Stomach (tissue), 9 donors: ENCODE data around the gene TSHZ2. TPM values are rescaled to one million over a fixed set of nuclear protein-coding genes. Genes with fewer than 3 reads are reported as not detected.
"Not testable (repeated sequence)": the region's sequence is repeated elsewhere in the genome, so short reads cannot be mapped to it uniquely, and the experiment has no call there.

Experiments
- DNase-seq, 2 donors: peaks; one replicate each; pipeline versions ENCODE4 v3.0.0 to v3.0.0-alpha.2; 2013 to 2019
- H3K27ac ChIP-seq, 5 donors: fragments of 200-600 bp in 4 of 5; sonication (generic) in 4 of 5; one replicate each; pipeline ENCODE4 v1.5.1; 2013 to 2019; ENCODE audit warnings: mild to moderate bottlenecking in 1 of 5, moderate library complexity in 1 of 5
- H3K27me3 ChIP-seq, 3 donors: fragments of 200-600 bp; sonication (generic); one replicate each; pipeline ENCODE4 v1.5.1; 2017 to 2019; ENCODE audit warnings: mixed run types in 1 of 3
- H3K36me3 ChIP-seq, 4 donors: fragments of 200-600 bp; sonication (generic); 1 replicate in 3 of 4; 2 replicates in 1 of 4; pipeline ENCODE4 v1.5.1; 2016 to 2019
- H3K4me1 ChIP-seq, 4 donors: fragments of 200-600 bp; sonication (generic); one replicate each; pipeline ENCODE4 v1.5.1; 2016 to 2019
- H3K4me3 ChIP-seq, 4 donors: fragments of 200-600 bp; sonication (generic) in 3 of 4; one replicate each; pipeline ENCODE4 v1.5.1; 2016 to 2019; ENCODE audit warnings: mild to moderate bottlenecking in 1 of 4
- H3K9me3 ChIP-seq, 4 donors: fragments of 200-600 bp; sonication (generic); one replicate each; pipeline ENCODE4 v1.5.1; 2016 to 2019
- EP300 ChIP-seq: sonication (generic); formaldehyde crosslinking; IDR thresholded peaks from one replicate; pipeline ENCODE4 v1.6.1; 2017; ENCODE audit warnings: antibody characterized with exemption
- POLR2A ChIP-seq, 4 donors: fragments of 450-650 bp; IDR thresholded peaks; one replicate each; pipeline ENCODE4 v1.6.1; 2016; ENCODE audit warnings: antibody characterized with exemption in 4 of 4, control low read depth in 2 of 4, mild to moderate bottlenecking in 1 of 4, moderate library complexity in 1 of 4
- POLR2AphosphoS5 ChIP-seq, 3 donors: sonication (generic); formaldehyde crosslinking; IDR thresholded peaks; one replicate each; pipeline ENCODE4 v1.6.1; 2016; ENCODE audit warnings: antibody characterized with exemption in 3 of 3
- WGBS, 5 donors: extraction: QIAGEN DNeasy Blood & Tissue Kit in 3 of 5; methylation state at CpG; one replicate each; pipeline versions ENCODE4 v1.1.5 to v1.1.7; 2013 to 2018; 5-methylcytosine and 5-hydroxymethylcytosine counted together
- intact Hi-C: fragments of 100-400 bp; cut with DNase I; formaldehyde crosslinking; loops from one replicate; pipeline ENCODE4 v1.15.1; 2023; ENCODE audit warnings: low total_unique reads
- polyA plus RNA-seq, 3 donors: library from polyadenylated mRNA; stranded (reverse); fragments of 200-250 nt; gene quantifications; one replicate each; pipeline ENCODE4 v1.2.3, GENCODE V29; 2013
- total RNA-seq, 5 donors: library from RNA; depleted of rRNA; stranded (reverse); fragments of >200 nt; gene quantifications; one replicate each; pipeline versions ENCODE4 v1.1.0 to v1.2.3, GENCODE V29; 2014 to 2016
- TF ChIP-seq, protein P1 (sequence below), 7 experiments: fragments of 450-650 bp in 4 of 7; fragments of 200-600 bp in 3 of 7; sonication (generic) in 3 of 7; IDR thresholded peaks; one replicate each; pipeline ENCODE4 v1.5.1; 2016 to 2019; ENCODE audit warnings: antibody characterized with exemption in 7 of 7, control low read depth in 2 of 7, mild to moderate bottlenecking in 1 of 7
- donor health status: healthy with polysubstance abuse.
- donor health status: Bipolar disorder and iron deficiency.
- donor health status: healthy.

Gene TSHZ2
- total and polyA plus RNA-seq, 8 donors: 2.9 to 20.5 (median 5.8) TPM

DNA sequence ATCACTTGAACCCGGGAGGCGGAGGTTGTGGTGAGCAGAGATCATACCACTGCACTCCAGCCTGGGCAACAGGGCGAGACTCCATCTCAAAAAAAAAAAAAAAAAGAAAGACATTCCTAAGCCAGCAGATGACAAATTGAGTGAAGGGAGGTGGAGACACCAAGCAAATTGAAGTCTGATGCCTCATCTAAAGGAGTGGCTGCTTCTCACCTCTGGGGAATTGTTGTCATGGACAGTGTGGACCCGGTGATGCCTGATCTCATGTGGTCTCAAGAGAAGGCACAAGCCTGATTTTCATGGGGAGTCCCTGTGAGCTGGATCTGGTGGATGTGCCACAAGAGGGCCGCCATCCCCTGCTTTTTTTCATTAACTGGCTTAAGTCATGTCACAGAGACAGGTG is 349.4 kb downstream of the TSHZ2 start:
- no peak overlapping the region for H3K4me3 ChIP-seq
- no peaks in the 10 kb centered on the region for H3K9me3 ChIP-seq
- H3K36me3 ChIP-seq: no peaks in the 10 kb centered on the region
- H3K27me3 ChIP-seq: no peaks in the 10 kb centered on the region
- DNase-seq: no peak
- TF ChIP-seq, protein P1, sequence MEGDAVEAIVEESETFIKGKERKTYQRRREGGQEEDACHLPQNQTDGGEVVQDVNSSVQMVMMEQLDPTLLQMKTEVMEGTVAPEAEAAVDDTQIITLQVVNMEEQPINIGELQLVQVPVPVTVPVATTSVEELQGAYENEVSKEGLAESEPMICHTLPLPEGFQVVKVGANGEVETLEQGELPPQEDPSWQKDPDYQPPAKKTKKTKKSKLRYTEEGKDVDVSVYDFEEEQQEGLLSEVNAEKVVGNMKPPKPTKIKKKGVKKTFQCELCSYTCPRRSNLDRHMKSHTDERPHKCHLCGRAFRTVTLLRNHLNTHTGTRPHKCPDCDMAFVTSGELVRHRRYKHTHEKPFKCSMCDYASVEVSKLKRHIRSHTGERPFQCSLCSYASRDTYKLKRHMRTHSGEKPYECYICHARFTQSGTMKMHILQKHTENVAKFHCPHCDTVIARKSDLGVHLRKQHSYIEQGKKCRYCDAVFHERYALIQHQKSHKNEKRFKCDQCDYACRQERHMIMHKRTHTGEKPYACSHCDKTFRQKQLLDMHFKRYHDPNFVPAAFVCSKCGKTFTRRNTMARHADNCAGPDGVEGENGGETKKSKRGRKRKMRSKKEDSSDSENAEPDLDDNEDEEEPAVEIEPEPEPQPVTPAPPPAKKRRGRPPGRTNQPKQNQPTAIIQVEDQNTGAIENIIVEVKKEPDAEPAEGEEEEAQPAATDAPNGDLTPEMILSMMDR (IDR thresholded peaks at IDR 0.05): no peak
- TF ChIP-seq POLR2A (IDR thresholded peaks at IDR 0.05): no peak
- TF ChIP-seq EP300: no peak
- TF ChIP-seq POLR2AphosphoS5 (IDR thresholded peaks at IDR 0.05): no peak
- H3K4me1 ChIP-seq: peaks cover 0 to 3% (median 0%) of the 10 kb centered on the region in 4 donors
- H3K27ac ChIP-seq: no peak overlapping the region
- 90 to 97% (median 92%) methylated on average over 4 to 5 of the region's 5 CpGs for WGBS, 5 donors
- intact Hi-C loops: no loop called here

GRCh38 chr20:53322651-53323050 is 350.5 kb downstream of the TSHZ2 start:
- no peak overlapping the region for H3K27ac ChIP-seq
- H3K4me3 ChIP-seq: no peak overlapping the region
- WGBS, 5 donors: 61 to 84% (median 77%) methylated on average over 3 of the region's 3 CpGs
- intact Hi-C loops: no loop called here
- H3K27me3 ChIP-seq: no peaks in the 10 kb centered on the region
- H3K9me3 ChIP-seq: no peaks in the 10 kb centered on the region
- no peaks in the 10 kb centered on the region for H3K4me1 ChIP-seq
- H3K36me3 ChIP-seq: no peaks in the 10 kb centered on the region
- no peak for DNase-seq
- TF ChIP-seq, protein P1 (IDR thresholded peaks at IDR 0.05): no peak
- TF ChIP-seq POLR2AphosphoS5 (IDR thresholded peaks at IDR 0.05): no peak
- TF ChIP-seq POLR2A (IDR thresholded peaks at IDR 0.05): no peak
- no peak for TF ChIP-seq EP300

- DNase-seq, H3K27ac ChIP-seq, H3K4me3 ChIP-seq, intact Hi-C loops, H3K27me3 ChIP-seq, H3K36me3 ChIP-seq, H3K9me3 ChIP-seq, H3K4me1 ChIP-seq: not testable (repeated sequence)
- 88 to 93% (median 89%) methylated on average over 6 of the region's 6 CpGs for WGBS, 5 donors
Observed at GRCh38 chr20:53323460-53323859, 351.3 kb downstream of the TSHZ2 start.

DNA sequence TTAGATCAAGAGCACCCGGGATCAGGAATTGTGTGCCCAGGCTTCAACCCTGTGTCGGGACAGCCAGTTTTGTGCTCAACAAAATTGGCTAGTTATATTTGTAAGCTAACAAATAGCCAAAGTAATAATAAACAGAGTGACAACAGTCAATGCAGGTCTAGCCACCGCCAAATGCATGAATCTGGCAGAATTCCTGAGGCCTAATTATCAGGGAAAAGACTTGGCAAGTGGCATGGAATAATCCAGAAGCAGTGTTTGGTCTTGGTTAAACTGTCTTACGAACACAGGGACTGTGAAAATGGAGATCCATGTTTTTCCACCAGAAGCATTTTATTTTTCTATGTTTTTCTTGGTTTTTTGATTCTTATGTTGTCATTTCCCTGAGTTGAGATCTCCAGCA is 352.7 kb downstream of the TSHZ2 start:
- intact Hi-C loops: no loop called here
- Histone ChIP-seq H3K4me1 (peaks cover 0 to under 1% (median 0%) of the 10 kb centered on the region in 4 donors), H3K4me3 (no peak overlapping the region), H3K36me3 (no peaks in the 10 kb centered on the region), H3K27ac (no peak overlapping the region), H3K27me3 (no peaks in the 10 kb centered on the region), H3K9me3 (no peaks in the 10 kb centered on the region)
- TF ChIP-seq, protein P1 (IDR thresholded peaks at IDR 0.05): no peak
- no peak for DNase-seq
- WGBS, 5 donors: 35 to 61% (median 45%) methylated on average over 4 of the region's 4 CpGs

- Histone ChIP-seq H3K27ac (no peak overlapping the region), H3K27me3 (no peaks in the 10 kb centered on the region), H3K4me1 (peaks cover 0 to 24% (median 8%) of the 10 kb centered on the region in 4 donors), H3K4me3 (no peak overlapping the region), H3K9me3 (no peaks in the 10 kb centered on the region), H3K36me3 (no peaks in the 10 kb centered on the region)
- intact Hi-C loops: no loop called here
- no peak for DNase-seq
- TF ChIP-seq POLR2A (IDR thresholded peaks at IDR 0.05) (no peak), POLR2AphosphoS5 (IDR thresholded peaks at IDR 0.05) (no peak), EP300 (no peak)
- TF ChIP-seq, protein P1 (IDR thresholded peaks at IDR 0.05): no peak
- 60 to 73% (median 64%) methylated on average over 4 of the region's 4 CpGs for WGBS, 5 donors
Observed at GRCh38 chr20:53328961-53329360, 356.8 kb downstream of the TSHZ2 start.
